HG02938 (cell line): ENCODE measurements around the gene AKR7A3.
"Not testable (repeated sequence)": the region's sequence is repeated elsewhere in the genome, so short reads cannot be mapped to it uniquely, and the experiment has no call there.

Experiments
- ATAC-seq: cut with Tn5 transposase; IDR thresholded peaks from one replicate; pipeline ENCODE4 v1.9.1; 2021; ENCODE audit warnings: mild to moderate bottlenecking, moderate library complexity; ENCODE audit not compliant: unreplicated experiment

The AKR7A3 gene

GRCh38 chr1:19294638-19295037, 6.1 kb upstream of the AKR7A3 start:
- ATAC-seq = no peak

GRCh38 chr1:19289244-19289643, 674 bp upstream of the AKR7A3 start:
- ATAC-seq = no peak

- ATAC-seq = no peak
Measured at GRCh38 chr1:19287436-19288185, 959 bp downstream of the AKR7A3 start.

GRCh38 chr1:19285807-19286206, 2.8 kb downstream of the AKR7A3 start:
- ATAC-seq = not testable (repeated sequence)

DNA sequence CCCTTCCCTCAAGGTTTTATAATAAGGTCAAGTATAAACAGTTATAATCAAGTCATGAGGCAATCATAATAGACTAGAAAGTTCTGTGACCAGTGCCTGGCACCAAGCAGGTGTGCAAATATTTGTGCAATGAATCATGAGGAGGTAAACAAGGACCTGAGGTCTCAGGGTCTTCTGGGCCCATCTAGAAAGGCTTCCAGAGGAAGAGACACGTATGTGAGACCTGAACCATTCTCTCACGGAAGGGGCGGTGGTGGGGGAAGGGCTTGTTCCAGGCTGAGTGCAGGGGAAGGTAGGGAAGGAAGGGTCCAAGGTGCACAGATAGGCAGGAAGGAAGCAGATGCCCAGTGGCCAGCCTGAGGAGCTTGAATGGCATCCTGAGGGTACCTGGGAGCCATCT, 3.2 kb downstream of the AKR7A3 start:
- not testable (repeated sequence) for ATAC-seq

DNA sequence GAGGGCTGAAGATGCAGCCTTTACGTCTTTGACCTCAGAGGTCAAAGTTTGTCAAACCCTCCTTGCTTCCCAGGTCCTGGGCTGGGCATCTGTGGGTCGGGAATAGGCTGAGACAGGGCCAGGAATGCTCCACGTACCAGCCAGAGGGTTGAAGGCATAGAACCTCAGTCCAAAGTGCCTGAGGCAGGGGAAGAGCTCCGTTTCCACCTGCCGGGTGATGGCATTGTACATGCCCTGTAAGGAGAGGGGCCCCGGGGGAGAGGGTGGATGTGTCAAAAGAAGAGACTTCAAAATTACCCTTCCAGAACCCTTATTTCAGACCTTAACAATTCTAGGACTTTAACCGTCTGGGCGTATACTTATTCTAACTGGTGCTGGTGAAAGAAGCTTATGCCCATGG, 3.7 kb downstream of the AKR7A3 start:
- no peak for ATAC-seq

- no peak for ATAC-seq
Measured at GRCh38 chr1:19283891-19284290, 4.7 kb downstream of the AKR7A3 start.

DNA sequence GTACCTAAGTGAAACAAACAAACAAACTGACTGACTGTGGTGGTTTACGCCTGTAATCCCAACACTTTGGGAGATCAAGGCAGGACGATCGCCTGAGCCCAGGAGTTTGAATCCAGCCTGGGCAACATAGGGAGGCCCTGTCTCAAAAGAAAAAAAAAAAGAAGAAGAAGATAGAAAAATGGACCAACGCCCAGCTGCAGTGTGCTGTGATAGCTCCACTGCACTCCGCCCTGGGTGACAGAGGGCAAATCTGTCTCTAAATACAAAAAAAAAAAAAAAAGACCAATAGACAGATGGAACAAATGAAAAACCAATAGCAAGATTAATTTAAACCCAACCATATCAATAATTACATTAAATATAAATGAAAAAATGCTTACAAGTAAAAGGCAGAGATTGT, 13.9 kb downstream of the AKR7A3 start:
- no peak for ATAC-seq

DNA sequence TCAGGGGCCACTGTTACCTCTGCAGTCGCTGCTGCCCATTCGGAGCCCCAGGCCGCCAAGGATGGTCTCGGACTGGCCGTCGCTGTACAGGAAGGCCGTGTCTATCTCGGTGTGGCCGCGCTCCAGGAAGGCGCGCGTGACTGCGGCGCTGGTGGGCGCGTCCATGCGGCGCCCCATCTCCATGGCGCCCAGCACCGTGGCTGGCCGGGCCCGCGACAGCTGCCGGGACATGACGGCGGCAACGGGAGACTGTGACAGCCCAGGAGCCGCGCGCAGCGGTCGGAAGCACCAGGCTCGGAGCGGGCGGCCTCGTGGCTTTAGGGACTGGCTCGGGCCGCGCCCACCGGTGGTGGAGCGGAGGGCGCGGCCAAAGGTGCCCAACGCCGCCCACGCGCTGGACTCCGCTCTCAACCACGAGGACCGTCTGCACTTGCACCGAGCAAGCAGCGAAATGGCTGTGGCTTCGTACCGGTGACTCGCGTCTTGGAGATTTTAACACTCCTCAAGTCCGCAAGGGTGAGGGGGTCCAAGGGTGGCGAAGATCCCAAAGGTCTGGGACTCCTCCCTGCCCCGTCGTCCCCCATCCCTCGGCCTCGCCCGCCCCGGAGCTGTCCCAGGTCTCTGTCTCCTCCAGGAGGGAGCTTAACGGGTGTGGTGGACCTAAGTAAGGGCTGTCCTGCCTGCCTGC, 14.6 kb downstream of the AKR7A3 start:
- ATAC-seq = not testable (repeated sequence)

GRCh38 chr1:19273106-19273843, 15.3 kb downstream of the AKR7A3 start:
- no peak for ATAC-seq

DNA sequence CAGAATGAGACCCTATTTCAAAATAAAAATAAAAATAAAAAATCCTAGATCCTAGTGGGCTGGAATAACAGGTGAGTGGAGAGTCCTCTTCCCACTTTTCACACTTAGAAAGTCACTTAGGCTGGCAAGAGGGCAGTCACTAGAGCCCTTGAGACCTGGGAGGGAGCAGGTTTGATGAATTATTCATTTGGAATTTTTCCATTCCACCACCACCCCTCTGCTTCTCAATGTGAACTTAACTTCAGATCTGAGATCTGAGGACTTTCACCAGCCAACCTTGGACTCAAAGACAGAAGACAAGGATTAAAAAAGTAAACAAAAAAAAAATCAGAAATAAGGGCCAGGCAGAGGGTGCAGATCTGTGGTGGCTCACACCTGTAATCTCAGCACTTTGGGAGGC, 16.5 kb downstream of the AKR7A3 start:
- no peak for ATAC-seq

DNA sequence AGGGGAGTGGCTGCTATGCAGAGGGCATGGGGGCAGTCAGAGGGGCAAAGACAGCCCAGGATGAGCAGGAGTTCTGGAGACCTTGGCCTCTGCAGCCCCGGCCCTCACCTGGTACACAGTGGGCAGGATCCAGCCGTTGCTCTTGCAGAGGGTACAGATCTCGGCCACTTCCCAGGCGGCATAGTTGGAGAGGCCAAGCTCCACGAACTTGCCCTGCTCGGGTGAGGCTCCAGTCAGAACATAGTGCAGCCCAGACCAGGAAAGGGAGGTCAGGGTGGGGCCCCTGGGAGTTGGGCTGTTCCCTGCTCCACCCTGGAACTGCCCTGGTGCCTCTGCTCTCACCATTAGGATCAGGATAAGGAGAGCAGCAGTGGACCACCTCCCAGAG, 18.2 kb downstream of the AKR7A3 start:
- ATAC-seq = not testable (repeated sequence)

- not testable (repeated sequence) for ATAC-seq
Measured at GRCh38 chr1:19269427-19270342, 18.9 kb downstream of the AKR7A3 start.

DNA sequence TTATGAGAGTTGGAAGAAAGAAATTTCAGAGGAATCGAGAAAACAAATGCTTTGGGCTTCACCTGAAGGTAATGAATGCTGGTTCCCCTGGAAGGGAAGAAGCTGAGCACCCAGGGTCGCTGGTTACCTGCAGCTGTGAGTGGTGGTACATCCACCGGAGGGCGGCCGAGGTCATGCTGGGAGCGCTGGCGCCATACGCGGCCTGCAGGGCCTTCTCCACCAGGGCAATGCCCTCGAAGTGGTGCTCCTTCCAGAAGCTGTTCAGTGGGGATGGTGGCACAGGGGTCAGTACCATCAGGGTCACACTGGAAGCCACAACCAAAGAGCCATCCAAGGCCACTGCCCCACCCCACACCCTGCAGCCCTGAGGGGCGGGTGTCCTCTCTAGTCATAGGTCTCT, 20.1 kb downstream of the AKR7A3 start:
- ATAC-seq = no peak

DNA sequence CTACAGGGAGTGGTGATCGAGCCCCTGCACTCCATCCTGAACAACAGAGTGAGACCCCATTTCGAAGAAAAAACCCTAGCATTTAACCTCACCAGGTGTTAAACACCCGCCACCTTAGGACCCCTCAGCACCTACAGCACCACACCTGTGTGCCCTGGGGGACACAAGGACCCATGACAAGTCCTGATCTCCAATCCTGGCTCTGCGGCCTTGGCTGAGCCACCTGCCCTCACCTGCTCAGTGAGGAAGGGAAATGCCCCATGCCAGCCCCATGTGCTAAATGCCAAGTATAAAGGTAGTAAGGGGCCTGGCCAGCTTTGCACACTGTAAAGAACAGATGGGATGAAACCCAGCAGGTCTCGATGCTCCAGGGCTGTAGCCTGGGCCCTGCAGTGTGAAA, 25.8 kb downstream of the AKR7A3 start:
- ATAC-seq = no peak

GRCh38 chr1:19262047-19262446, 26.5 kb downstream of the AKR7A3 start:
- ATAC-seq = no peak

DNA sequence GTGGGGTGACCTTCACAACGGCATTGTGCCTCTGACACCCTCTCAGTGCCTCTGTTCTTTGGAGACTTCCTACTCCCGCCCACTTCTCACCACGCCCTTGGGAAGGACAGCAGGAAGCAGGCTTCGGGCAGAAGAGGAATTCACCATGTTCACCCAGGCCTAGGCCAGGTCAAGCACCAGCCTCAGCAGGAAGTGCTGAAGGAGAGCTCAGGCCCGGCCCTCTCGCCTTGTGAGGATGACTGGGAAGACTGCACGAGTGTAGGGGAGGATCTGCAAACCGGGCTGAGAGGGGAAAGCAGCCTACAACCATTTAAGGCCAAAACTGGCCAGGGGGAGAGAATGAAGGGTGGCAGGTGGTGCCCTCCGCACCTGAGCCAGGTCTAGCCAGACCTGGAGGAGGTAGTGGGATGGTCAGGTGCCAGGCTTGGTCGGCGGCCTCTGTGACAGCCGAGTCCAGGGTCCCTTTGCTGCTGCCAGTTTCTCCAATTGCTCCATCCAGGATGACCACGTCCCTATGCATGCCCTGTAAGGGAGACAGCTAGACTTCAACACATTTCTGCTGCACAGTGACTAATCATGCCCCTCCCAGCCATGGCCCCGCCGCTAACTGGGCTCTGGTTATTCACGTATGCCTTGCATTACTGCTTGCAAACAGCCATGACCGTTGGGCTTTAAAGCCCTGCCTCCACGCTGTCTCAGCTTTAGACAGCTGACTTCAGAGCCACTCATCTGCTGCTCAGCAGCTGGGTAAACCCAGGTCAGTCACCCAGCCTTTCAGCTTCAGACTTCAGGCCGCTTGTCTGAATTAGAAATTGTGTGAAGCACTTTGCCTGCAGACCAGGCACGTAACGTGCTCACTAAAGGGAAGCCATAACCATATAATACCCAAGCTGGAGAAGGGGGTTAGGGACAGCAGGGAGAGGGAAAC, 28.1 kb downstream of the AKR7A3 start:
- ATAC-seq = no peak

DNA sequence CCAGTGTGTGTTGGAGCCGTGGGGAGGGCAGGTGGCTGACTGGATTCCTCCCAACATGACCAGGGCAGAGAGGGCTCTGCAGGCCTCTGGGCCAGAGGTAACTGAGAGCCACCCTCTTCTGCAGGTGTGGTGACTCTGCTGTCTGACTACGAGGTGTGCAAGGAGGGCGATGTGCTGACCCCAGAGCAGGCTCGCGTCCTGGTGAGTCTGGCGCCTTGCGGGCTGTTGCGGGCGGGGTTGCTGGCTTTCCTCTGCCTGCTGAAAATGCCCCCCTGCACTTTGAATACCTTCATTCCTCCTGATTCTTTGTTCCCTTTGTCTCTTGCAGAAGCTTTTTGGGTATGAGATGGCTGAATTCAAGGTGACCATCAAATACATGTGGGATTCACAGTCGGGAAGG, 30.2 kb downstream of the AKR7A3 start:
- ATAC-seq = no peak

DNA sequence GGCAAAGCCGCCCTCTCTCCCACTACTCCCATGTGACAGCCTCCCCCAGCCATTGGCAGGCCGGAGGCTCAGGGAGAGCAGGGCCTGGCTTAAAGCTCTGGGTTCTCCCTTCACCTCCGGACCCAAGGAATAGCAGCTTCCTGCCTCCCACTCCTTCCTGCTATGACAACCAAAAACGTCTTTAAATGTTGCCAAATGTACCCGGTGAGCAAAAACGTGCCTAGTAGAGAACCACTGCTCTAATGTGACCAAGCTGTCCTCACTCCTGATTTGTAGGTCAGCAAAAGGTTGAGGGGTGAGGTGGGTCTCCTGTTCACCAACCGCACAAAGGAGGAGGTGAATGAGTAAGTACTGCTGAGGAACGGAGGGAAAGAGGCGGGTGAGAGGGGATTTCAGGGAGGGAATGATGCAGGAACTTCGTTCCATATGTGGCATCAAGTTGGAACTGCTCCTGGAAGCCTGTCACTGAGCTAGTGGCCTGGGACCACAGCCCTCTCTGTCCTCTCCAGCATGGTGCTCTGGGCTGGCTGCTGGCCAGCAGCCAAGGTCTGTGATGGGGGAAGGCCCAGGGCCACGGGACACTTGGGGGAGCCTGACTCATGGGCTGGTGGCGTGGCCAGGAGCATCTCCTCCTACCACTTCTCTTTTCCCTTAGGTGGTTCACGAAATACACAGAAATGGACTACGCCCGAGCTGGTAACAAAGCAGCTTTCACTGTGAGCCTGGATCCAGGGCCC, 31.2 kb downstream of the AKR7A3 start:
- ATAC-seq = no peak
